PC-3 (cell line): ENCODE measurements around the gene ZNF502. TPM values are rescaled to one million over a fixed set of nuclear protein-coding genes. Genes with fewer than 3 reads are reported as not detected.
"Not testable (repeated sequence)": the region's sequence is repeated elsewhere in the genome, so short reads cannot be mapped to it uniquely, and the experiment has no call there.

Source experiments
- ATAC-seq: fragments of 200-7000 bp; cut with Tn5 transposase; 2 replicates; pipeline ENCODE4 v1.9.1; 2020; ENCODE audit warnings: mild to moderate bottlenecking, moderate library complexity
- BruUV-seq: library from RNA; stranded (reverse); fragments of 400-500 nt; replicated peaks from 2 replicates; lab custom pipeline; 2021; lab: Mats Ljungman, UMichigan
- CTCF ChIA-PET: fragments of 300-600 bp; sonication (Branson Sonifier 250); formaldehyde crosslinking; loops from one replicate; lab custom pipeline; 2022; ENCODE audit warnings: antibody characterized with exemption; lab: Charles Lee
- POLR2A ChIA-PET: fragments of 300-600 bp; sonication (Branson Sonifier 250); formaldehyde crosslinking; loops from one replicate; lab custom pipeline; 2022; ENCODE audit warnings: antibody characterized with exemption; ENCODE audit not compliant: unreplicated experiment; lab: Charles Lee
- DNase-seq: peaks from one replicate; pipeline ENCODE4 v3.0.0-alpha.2; 2015
- H2AFZ ChIP-seq: fragments of 300-600 bp; sonication (generic); 2 replicates; pipeline ENCODE4 v1.6.0; 2016; ENCODE audit warnings: antibody characterized with exemption, low read length
- H3F3A ChIP-seq: fragments of 300-600 bp; sonication (generic); one replicate; pipeline ENCODE4 v1.6.0; 2017; ENCODE audit warnings: antibody characterized with exemption, low read length, control low read depth, mild to moderate bottlenecking; ENCODE audit not compliant: unreplicated experiment
- H3K27ac ChIP-seq: fragments of 300-600 bp; sonication (generic); 2 replicates; pipeline ENCODE4 v1.5.1; 2016; ENCODE audit warnings: mild to moderate bottlenecking, low read length
- H3K27me3 ChIP-seq: fragments of 300-600 bp; sonication (generic); 2 replicates; pipeline ENCODE4 v1.6.1; 2016; ENCODE audit warnings: low read length, mixed read lengths
- H3K36me3 ChIP-seq: fragments of 300-600 bp; sonication (generic); 2 replicates; pipeline ENCODE4 v1.6.1; 2016; ENCODE audit warnings: low read depth, mixed run types, low read length, mixed read lengths
- H3K4me1 ChIP-seq: fragments of 300-600 bp; sonication (generic); 2 replicates; pipeline ENCODE4 v1.5.1; 2016; ENCODE audit warnings: low read length; ENCODE audit not compliant: insufficient read depth
- H3K4me2 ChIP-seq: fragments of 300-600 bp; sonication (generic); 2 replicates; pipeline ENCODE4 v1.6.0; 2016; ENCODE audit warnings: low read length
- H3K4me3 ChIP-seq: fragments of 300-600 bp; sonication (generic); 2 replicates; pipeline ENCODE4 v1.5.1; 2016; ENCODE audit warnings: mild to moderate bottlenecking, low read length, mixed read lengths
- H3K79me2 ChIP-seq: fragments of 300-600 bp; sonication (generic); 2 replicates; pipeline ENCODE4 v1.6.1; 2017; ENCODE audit warnings: low read length, mixed read lengths
- H3K9ac ChIP-seq: fragments of 300-600 bp; sonication (generic); 2 replicates; pipeline ENCODE4 v1.6.0; 2016; ENCODE audit warnings: mild to moderate bottlenecking, low read length
- H3K9me2 ChIP-seq: fragments of 300-600 bp; sonication (generic); replicated peaks from 2 replicates; pipeline ENCODE4 v1.6.1; 2016; ENCODE audit warnings: mixed run types, low read length, mixed read lengths
- H3K9me3 ChIP-seq: fragments of 300-600 bp; sonication (generic); 2 replicates; pipeline ENCODE4 v1.6.1; 2016; ENCODE audit warnings: low read length, mixed read lengths
- H4K20me1 ChIP-seq: fragments of 300-600 bp; sonication (generic); 2 replicates; pipeline ENCODE4 v1.6.1; 2016; ENCODE audit warnings: low read length, mixed read lengths
- CTCF ChIP-seq: fragments of 300-600 bp; sonication (generic); conservative IDR thresholded peaks from 2 replicates; pipeline ENCODE4 v1.5.1; 2017; ENCODE audit warnings: antibody characterized with exemption, low read depth, mild to moderate bottlenecking, low read length
- EZH2 ChIP-seq: fragments of 300-600 bp; sonication (generic); IDR thresholded peaks from one replicate; pipeline ENCODE4 v1.6.1; 2017; ENCODE audit warnings: antibody characterized with exemption, mild to moderate bottlenecking, low read length; ENCODE audit not compliant: unreplicated experiment
- EZH2phosphoT487 ChIP-seq: fragments of 300-600 bp; sonication (generic); IDR thresholded peaks from 2 replicates; pipeline ENCODE4 v1.6.1; 2018; ENCODE audit warnings: mild to moderate bottlenecking, antibody characterized with exemption, low read length, borderline replicate concordance
- intact Hi-C: fragments of 100-400 bp; cut with micrococcal nuclease; formaldehyde crosslinking; loops from 2 replicates; pipeline ENCODE4 v1.9.0; 2023
- total RNA-seq: library from RNA; depleted of rRNA; stranded (reverse); fragments of >200 nt; gene quantifications from 2 replicates; pipeline ENCODE4 v1.2.3, GENCODE V29; 2014

ZNF502 gene
- total RNA-seq, 1 experiment from 2014 or later = not detected

- Histone ChIP-seq H3K79me2 (no peaks in the 10 kb centered on the region), H3K36me3 (no peaks in the 10 kb centered on the region), H3K4me3 (no peak overlapping the region), H2AFZ (no peak overlapping the region), H3K4me2 (no peak overlapping the region), H3K9me3 (no peaks in the 10 kb centered on the region), H3K27me3 (no peaks in the 10 kb centered on the region), H3K27ac (no peak overlapping the region), H3K4me1 (peaks cover 9% of the 10 kb centered on the region; the same call in 1 of the 2 replicates), H4K20me1 (no peaks in the 10 kb centered on the region), H3K9ac (no peak overlapping the region), H3K9me2 (no peaks in the 10 kb centered on the region), H3F3A (no peaks in the 10 kb centered on the region)
- TF ChIP-seq EZH2phosphoT487 (no peak), EZH2 (no peak), CTCF (no peak)
- CTCF ChIA-PET = no interaction called here
- BruUV-seq = no TSS peak
- DNase-seq (no peak), ATAC-seq (no peak)
- POLR2A ChIA-PET = no interaction called here
- intact Hi-C loops = no loop called here
Observed at GRCh38 chr3:44669760-44670159, 42.7 kb upstream of the ZNF502 start.

DNA sequence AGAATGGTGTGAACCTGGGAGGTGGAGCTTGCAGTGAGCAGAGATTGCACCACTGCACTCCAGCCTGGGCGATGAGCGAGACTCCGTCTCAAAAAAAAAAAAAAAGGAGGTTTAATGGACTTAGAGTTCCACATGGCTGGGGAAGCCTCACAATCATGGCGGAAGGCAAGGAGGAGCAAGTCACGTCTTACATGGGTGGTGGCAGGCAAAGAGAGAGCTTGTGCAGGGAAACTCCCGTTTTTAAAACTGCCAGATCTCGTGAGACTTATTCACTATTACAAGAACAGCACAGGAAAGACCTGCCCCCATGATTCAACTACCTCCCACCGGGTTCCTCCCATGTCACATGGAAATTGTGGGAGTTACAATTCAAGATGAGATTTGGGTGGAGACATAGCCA is 39.0 kb upstream of the ZNF502 start:
- H3F3A ChIP-seq, ATAC-seq, CTCF ChIA-PET, POLR2A ChIA-PET, H3K4me2 ChIP-seq, H3K4me3 ChIP-seq, H3K27ac ChIP-seq, BruUV-seq, H3K4me1 ChIP-seq, H3K9ac ChIP-seq, H3K9me3 ChIP-seq, H3K9me2 ChIP-seq, DNase-seq, H3K36me3 ChIP-seq, H2AFZ ChIP-seq, intact Hi-C loops, H3K79me2 ChIP-seq, H3K27me3 ChIP-seq, H4K20me1 ChIP-seq: not testable (repeated sequence)

GRCh38 chr3:44674211-44674610 is 38.2 kb upstream of the ZNF502 start:
- Histone ChIP-seq H3K27ac (no peak overlapping the region), H2AFZ (no peak overlapping the region), H3K9me2 (no peaks in the 10 kb centered on the region), H3K79me2 (no peaks in the 10 kb centered on the region), H3K4me2 (no peak overlapping the region), H3K9me3 (no peaks in the 10 kb centered on the region), H4K20me1 (no peaks in the 10 kb centered on the region), H3K27me3 (no peaks in the 10 kb centered on the region), H3K4me1 (no peaks in the 10 kb centered on the region), H3F3A (no peaks in the 10 kb centered on the region), H3K4me3 (no peak overlapping the region), H3K9ac (no peak overlapping the region), H3K36me3 (no peaks in the 10 kb centered on the region)
- DNase-seq (no peak), ATAC-seq (no peak)
- POLR2A ChIA-PET = no interaction called here
- no TSS peak for BruUV-seq
- CTCF ChIA-PET = no interaction called here
- intact Hi-C loops = no loop called here
- TF ChIP-seq EZH2 = no peak
- TF ChIP-seq EZH2phosphoT487 = no peak
- TF ChIP-seq CTCF = no peak
